ENCODE measurements around the gene AP3B1.

The AP3B1 gene

GRCh38 chr5:77996943-77997342, 297.6 kb downstream of the AP3B1 start:
- no peak for DNase-seq

GRCh38 chr5:77995793-77996409, 298.6 kb downstream of the AP3B1 start:
- DNase-seq = no peak

- DNase-seq = no peak
Observed at GRCh38 chr5:77994943-77995342, 299.6 kb downstream of the AP3B1 start.

- DNase-seq = no peak
Observed at GRCh38 chr5:77993855-77994318, 300.6 kb downstream of the AP3B1 start.

GRCh38 chr5:77993141-77993854, 301.2 kb downstream of the AP3B1 start:
- DNase-seq = no peak

- no peak for DNase-seq
Observed at GRCh38 chr5:77991084-77991483, 303.4 kb downstream of the AP3B1 start.

- no peak for DNase-seq
Observed at GRCh38 chr5:77990020-77990419, 304.5 kb downstream of the AP3B1 start.

GRCh38 chr5:77987988-77988387, 306.5 kb downstream of the AP3B1 start:
- DNase-seq = no peak

GRCh38 chr5:77987331-77987730, 307.2 kb downstream of the AP3B1 start:
- no peak for DNase-seq

GRCh38 chr5:77986261-77986660, 308.2 kb downstream of the AP3B1 start:
- DNase-seq = no peak

- DNase-seq = no peak
Observed at GRCh38 chr5:77985247-77985646, 309.3 kb downstream of the AP3B1 start.

- no peak for DNase-seq
Observed at GRCh38 chr5:77984587-77984986, 309.9 kb downstream of the AP3B1 start.

- no peak for DNase-seq
Observed at GRCh38 chr5:77983482-77984199, 310.9 kb downstream of the AP3B1 start.

- DNase-seq = no peak
Observed at GRCh38 chr5:77981820-77982219, 312.7 kb downstream of the AP3B1 start.

- DNase-seq = no peak
Observed at GRCh38 chr5:77974576-77974975, 319.9 kb downstream of the AP3B1 start.

GRCh38 chr5:77973253-77973609, 321.3 kb downstream of the AP3B1 start:
- DNase-seq = no peak

- DNase-seq = no peak
Observed at GRCh38 chr5:77972469-77973252, 321.8 kb downstream of the AP3B1 start.

GRCh38 chr5:77971776-77972468, 322.6 kb downstream of the AP3B1 start:
- DNase-seq = no peak

GRCh38 chr5:77970891-77971290, 323.6 kb downstream of the AP3B1 start:
- no peak for DNase-seq

GRCh38 chr5:77963795-77964194, 330.7 kb downstream of the AP3B1 start:
- DNase-seq = no peak

GRCh38 chr5:77960863-77961396, 333.6 kb downstream of the AP3B1 start:
- DNase-seq = peak; percentile 25

- DNase-seq = no peak
Observed at GRCh38 chr5:77960305-77960704, 334.2 kb downstream of the AP3B1 start.

All from CD4-positive, alpha-beta T cell treated with Interleukin-17A for 1 hour (primary cell).